ENCODE measurements around the gene THSD7A. TPM values are rescaled to one million over a fixed set of nuclear protein-coding genes. Genes with fewer than 3 reads are reported as not detected.

The THSD7A gene
- total and polyA plus RNA-seq, 2 of the 8 experiments (the other 6 are each of a cell fraction or from before 2014, with no cell fraction given) = 0.44 to 1.2 TPM

- no peak overlapping the region for H4K5ac ChIP-seq (ENCODE audit: insufficient read length, low read depth, low read length)
- no peak overlapping the region for H2BK15ac ChIP-seq (ENCODE audit: low read length)
- DNase-seq (ENCODE audit: low read depth in 1 of 2, low spot score in 2 of 2) (no peak), FAIRE-seq (no peak)
- H3K27ac ChIP-seq (ENCODE audit: low read depth, low read length) = no peak overlapping the region
- no peaks in the 10 kb centered on the region for H3K27me3 ChIP-seq (replicated peaks in 1 of 4; ENCODE audit: control insufficient read depth in 3 of 4, extremely low read depth in 1 of 4, insufficient read depth in 3 of 4, low read length in 3 of 4)
- H3K79me2 ChIP-seq (ENCODE audit: control insufficient read depth in 1 of 2, insufficient read depth in 2 of 2, low read length in 2 of 2) = no peaks in the 10 kb centered on the region
- H2BK5ac ChIP-seq (ENCODE audit: low read depth, low read length) = no peak overlapping the region
- no peak overlapping the region for H2BK12ac ChIP-seq (ENCODE audit: low read depth, low read length)
- H3K18ac ChIP-seq (ENCODE audit: extremely low read depth, low read length) = no peak overlapping the region
- no peak overlapping the region for H2AK5ac ChIP-seq (ENCODE audit: low read depth, low read length)
- H3K79me1 ChIP-seq (ENCODE audit: low read depth, low read length) = no peaks in the 10 kb centered on the region
- H2BK120ac ChIP-seq (replicated peaks; ENCODE audit: low read depth, low read length) = no peak overlapping the region
- no peak overlapping the region for H2BK20ac ChIP-seq (ENCODE audit: low read length)
- TF ChIP-seq PHF8 (conservative IDR thresholded peaks at IDR 0.05; ENCODE audit: low read depth, low read length) (no peak), YY1 (IDR thresholded peaks at IDR 0.05; ENCODE audit: low read depth, low read length) (no peak), KDM5A (IDR thresholded peaks at IDR 0.05; ENCODE audit: low read length) (no peak), SRF (IDR thresholded peaks at IDR 0.05; ENCODE audit: low read depth, low read length) (no peak), ATF2 (IDR thresholded peaks at IDR 0.05; ENCODE audit: low read length) (no peak), CBX8 (IDR thresholded peaks at IDR 0.05; ENCODE audit: borderline replicate concordance, low read depth, low read length) (no peak)
- no peak overlapping the region for H2AFZ ChIP-seq (ENCODE audit: low read length)
- H3K4me1 ChIP-seq (replicated peaks in 1 of 4; ENCODE audit: control insufficient read depth in 3 of 4, insufficient read depth in 4 of 4, low read length in 3 of 4) = no peaks in the 10 kb centered on the region
- H3K56ac ChIP-seq (replicated peaks; ENCODE audit: insufficient read length, low read depth, low read length) = no peak overlapping the region
- H4K91ac ChIP-seq (replicated peaks; ENCODE audit: insufficient read length, low read length) = no peak overlapping the region
- H3K9me3 ChIP-seq (ENCODE audit: insufficient read depth in 2 of 2, low read depth in 1 of 2, low read length in 1 of 2) = no peaks in the 10 kb centered on the region
- ChIA-PET CTCF (ENCODE audit: partially characterized antibody) (interaction anchor here (0.9 kb wide), 1 partner anchor 45 kb away, joined by 3 read pairs; no protein-coding TSS in a partner anchor), POLR2A (ENCODE audit: partially characterized antibody) (no interaction called here)
- no peak overlapping the region for H3K14ac ChIP-seq (ENCODE audit: insufficient read length)
- H3K4me2 ChIP-seq (ENCODE audit: insufficient read depth in 1 of 2, low read depth in 2 of 2, low read length in 2 of 2) = no peak overlapping the region
- no peak overlapping the region for H3K4me3 ChIP-seq (ENCODE audit: extremely low read depth in 1 of 4, insufficient read depth in 2 of 4, low read depth in 3 of 4, low read length in 4 of 4)
- H3K23ac ChIP-seq (ENCODE audit: insufficient read length) = no peak overlapping the region
- no peaks in the 10 kb centered on the region for H4K20me1 ChIP-seq (replicated peaks in 1 of 2; ENCODE audit: control insufficient read depth in 1 of 2, insufficient read depth in 2 of 2, low read length in 2 of 2)
- H3K4ac ChIP-seq (replicated peaks; ENCODE audit: insufficient read length, low read depth, low read length) = no peak overlapping the region
- WGBS, 2 experiments (ENCODE audit: extremely low coverage in 1 of 2, insufficient coverage in 1 of 2, insufficient read length in 1 of 2, insufficient replicate concordance in 2 of 2, low coverage in 1 of 2, low lambda C conversion rate in 2 of 2, missing lambda C conversion rate in 1 of 2) = 90% methylated on average over 6 of the region's 6 CpGs; no CpG with 5 or more reads in 1 of the 2 experiments
- no peak overlapping the region for H3K9ac ChIP-seq (replicated peaks in 1 of 4; ENCODE audit: extremely low read depth in 1 of 4, low read depth in 3 of 4, low read length in 3 of 4)
- no peak overlapping the region for H4K8ac ChIP-seq (ENCODE audit: extremely low read depth, insufficient read depth, low read length)
- H3K36me3 ChIP-seq (ENCODE audit: control insufficient read depth in 2 of 4, insufficient read depth in 4 of 4, low read length in 3 of 4) = no peaks in the 10 kb centered on the region
- no peaks in the 10 kb centered on the region for H3K23me2 ChIP-seq (ENCODE audit: low read depth, low read length)
Measured at GRCh38 chr7:11474902-11475585, 357.0 kb downstream of the THSD7A start.

Measured in H1 (cell line).